AG10803 (cell line): ENCODE data around the gene PTK6.

ENCODE experiments used
- DNase-seq: peaks from one replicate; pipeline ENCODE4 v3.0.0; 2010; ENCODE audit warnings: low read depth
- H3K4me3 ChIP-seq: 2 replicates; pipeline ENCODE4 v1.5.1; 2011; ENCODE audit warnings: mild to moderate bottlenecking, low read length, control low read depth
- CTCF ChIP-seq: conservative IDR thresholded peaks from 2 replicates; pipeline ENCODE4 v1.5.1; 2011; ENCODE audit warnings: mild to moderate bottlenecking, low read length, control low read depth, inconsistent platforms

The PTK6 gene

GRCh38 chr20:63492982-63493381, 44.2 kb downstream of the PTK6 start:
- no peak for DNase-seq
- H3K4me3 ChIP-seq, result no peak overlapping the region
- TF ChIP-seq CTCF, result no peak

- DNase-seq, result no peak
- no peak overlapping the region for H3K4me3 ChIP-seq
- no peak for TF ChIP-seq CTCF
Observed at GRCh38 chr20:63492518-63492917, 44.7 kb downstream of the PTK6 start.

- H3K4me3 ChIP-seq, result no peak overlapping the region
- TF ChIP-seq CTCF, result no peak
- no peak for DNase-seq
Observed at GRCh38 chr20:63491635-63492230, 45.4 kb downstream of the PTK6 start.

- TF ChIP-seq CTCF, result no peak
- DNase-seq, result no peak
- H3K4me3 ChIP-seq, result no peak overlapping the region
Observed at GRCh38 chr20:63491078-63491477, 46.1 kb downstream of the PTK6 start.

- H3K4me3 ChIP-seq, result no peak overlapping the region
- no peak for DNase-seq
- TF ChIP-seq CTCF, result no peak
Observed at GRCh38 chr20:63490416-63490815, 46.8 kb downstream of the PTK6 start.

GRCh38 chr20:63488315-63489251, 48.6 kb downstream of the PTK6 start:
- no peak for TF ChIP-seq CTCF
- DNase-seq, result no peak
- H3K4me3 ChIP-seq, result no peak overlapping the region

GRCh38 chr20:63487781-63488241, 49.4 kb downstream of the PTK6 start:
- no peak for DNase-seq
- H3K4me3 ChIP-seq, result no peak overlapping the region
- no peak for TF ChIP-seq CTCF
